ENCODE results near the gene CCDC7. TPM values are rescaled to one million over a fixed set of nuclear protein-coding genes. Genes with fewer than 3 reads are reported as not detected.

CCDC7 gene
- total RNA-seq, 2 donors from 2014 or later = 12.9 to 19.8 TPM

GRCh38 chr10:32854435-32854834 lies 408.5 kb downstream of the CCDC7 start:
- no peak overlapping the region for H3K27ac ChIP-seq
- H3K4me3 ChIP-seq = no peak overlapping the region
- TF ChIP-seq, protein P1, sequence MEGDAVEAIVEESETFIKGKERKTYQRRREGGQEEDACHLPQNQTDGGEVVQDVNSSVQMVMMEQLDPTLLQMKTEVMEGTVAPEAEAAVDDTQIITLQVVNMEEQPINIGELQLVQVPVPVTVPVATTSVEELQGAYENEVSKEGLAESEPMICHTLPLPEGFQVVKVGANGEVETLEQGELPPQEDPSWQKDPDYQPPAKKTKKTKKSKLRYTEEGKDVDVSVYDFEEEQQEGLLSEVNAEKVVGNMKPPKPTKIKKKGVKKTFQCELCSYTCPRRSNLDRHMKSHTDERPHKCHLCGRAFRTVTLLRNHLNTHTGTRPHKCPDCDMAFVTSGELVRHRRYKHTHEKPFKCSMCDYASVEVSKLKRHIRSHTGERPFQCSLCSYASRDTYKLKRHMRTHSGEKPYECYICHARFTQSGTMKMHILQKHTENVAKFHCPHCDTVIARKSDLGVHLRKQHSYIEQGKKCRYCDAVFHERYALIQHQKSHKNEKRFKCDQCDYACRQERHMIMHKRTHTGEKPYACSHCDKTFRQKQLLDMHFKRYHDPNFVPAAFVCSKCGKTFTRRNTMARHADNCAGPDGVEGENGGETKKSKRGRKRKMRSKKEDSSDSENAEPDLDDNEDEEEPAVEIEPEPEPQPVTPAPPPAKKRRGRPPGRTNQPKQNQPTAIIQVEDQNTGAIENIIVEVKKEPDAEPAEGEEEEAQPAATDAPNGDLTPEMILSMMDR (IDR thresholded peaks at IDR 0.05) = no peak
- TF ChIP-seq POLR2A (IDR thresholded peaks at IDR 0.05) = no peak
- TF ChIP-seq POLR2AphosphoS5 (IDR thresholded peaks at IDR 0.05) = no peak
- WGBS = 85% methylated on average over 2 of the region's 2 CpGs
- intact Hi-C loops (cut with DNase I) = no loop called here
- no peaks in the 10 kb centered on the region for H3K27me3 ChIP-seq (replicated peaks; ENCODE audit: insufficient read depth)
- no peaks in the 10 kb centered on the region for H3K9me3 ChIP-seq
- H3K36me3 ChIP-seq = no peaks in the 10 kb centered on the region
- no peaks in the 10 kb centered on the region for H3K4me1 ChIP-seq (replicated peaks)
- no peak for DNase-seq (ENCODE audit: low spot score)

GRCh38 chr10:32865170-32865569 lies 419.2 kb downstream of the CCDC7 start:
- Histone ChIP-seq H3K27me3 (replicated peaks; ENCODE audit: insufficient read depth) (no peaks in the 10 kb centered on the region), H3K27ac (no peak overlapping the region), H3K36me3 (no peaks in the 10 kb centered on the region), H3K4me3 (no peak overlapping the region), H3K4me1 (replicated peaks) (no peaks in the 10 kb centered on the region), H3K9me3 (no peaks in the 10 kb centered on the region)
- TF ChIP-seq POLR2AphosphoS5 (IDR thresholded peaks at IDR 0.05) = no peak
- TF ChIP-seq, protein P1 (IDR thresholded peaks at IDR 0.05) = no peak
- WGBS = 81% methylated on average over 1 of the region's 1 CpG
- no peak for DNase-seq (ENCODE audit: low spot score)
- intact Hi-C loops (cut with DNase I) = no loop called here

GRCh38 chr10:32877915-32878314 lies 432.0 kb downstream of the CCDC7 start:
- no peak for DNase-seq (ENCODE audit: low spot score)
- H3K36me3 ChIP-seq = no peaks in the 10 kb centered on the region
- no peak overlapping the region for H3K27ac ChIP-seq
- intact Hi-C loops (cut with DNase I) = no loop called here
- TF ChIP-seq POLR2AphosphoS5 (IDR thresholded peaks at IDR 0.05) (no peak), POLR2A (IDR thresholded peaks at IDR 0.05) (no peak)
- TF ChIP-seq, protein P1 (IDR thresholded peaks at IDR 0.05) = no peak
- H3K27me3 ChIP-seq (replicated peaks; ENCODE audit: insufficient read depth) = no peaks in the 10 kb centered on the region
- no peak overlapping the region for H3K4me3 ChIP-seq
- no peaks in the 10 kb centered on the region for H3K4me1 ChIP-seq (replicated peaks)
- H3K9me3 ChIP-seq = no peaks in the 10 kb centered on the region

DNA sequence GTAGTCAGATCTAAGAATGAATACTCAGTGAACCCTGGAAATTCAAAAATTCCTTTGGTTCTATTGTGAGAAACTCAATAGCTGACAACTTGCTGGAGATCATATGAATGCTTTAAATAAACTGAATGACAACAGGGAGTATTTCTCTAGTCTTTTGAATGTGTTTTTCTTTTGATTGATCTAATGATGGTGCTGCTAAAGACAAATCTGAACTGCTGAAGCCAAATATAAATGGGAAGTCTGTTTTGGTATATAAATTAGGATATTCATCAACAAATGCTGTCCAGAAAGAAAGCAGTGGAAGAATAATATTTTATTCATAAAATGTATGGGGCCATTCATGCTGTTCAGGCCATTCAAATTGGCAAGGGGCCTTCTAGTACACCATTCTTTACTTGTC lies 432.7 kb downstream of the CCDC7 start:
- DNase-seq (ENCODE audit: low spot score) = no peak
- Histone ChIP-seq H3K4me3 (no peak overlapping the region), H3K36me3 (no peaks in the 10 kb centered on the region), H3K27ac (no peak overlapping the region), H3K27me3 (replicated peaks; ENCODE audit: insufficient read depth) (no peaks in the 10 kb centered on the region), H3K4me1 (replicated peaks) (no peaks in the 10 kb centered on the region), H3K9me3 (no peaks in the 10 kb centered on the region)
- no peak for TF ChIP-seq POLR2A (IDR thresholded peaks at IDR 0.05)
- intact Hi-C loops (cut with DNase I) = no loop called here

GRCh38 chr10:32882076-32882475 lies 436.1 kb downstream of the CCDC7 start:
- Histone ChIP-seq H3K27me3 (replicated peaks; ENCODE audit: insufficient read depth) (no peaks in the 10 kb centered on the region), H3K9me3 (no peaks in the 10 kb centered on the region), H3K36me3 (no peaks in the 10 kb centered on the region), H3K4me1 (replicated peaks) (no peaks in the 10 kb centered on the region), H3K27ac (no peak overlapping the region), H3K4me3 (no peak overlapping the region)
- 70% methylated on average over 6 of the region's 6 CpGs for WGBS
- intact Hi-C loops (cut with DNase I) = no loop called here
- DNase-seq (ENCODE audit: low spot score) = no peak
- no peak for TF ChIP-seq POLR2A (IDR thresholded peaks at IDR 0.05)
- TF ChIP-seq POLR2AphosphoS5 (IDR thresholded peaks at IDR 0.05) = no peak
- TF ChIP-seq, protein P1 (IDR thresholded peaks at IDR 0.05) = no peak

Measured in prostate gland (tissue), 2 donors.